Measurements from ENCODE around the gene MRPS14. TPM values are rescaled to one million over a fixed set of nuclear protein-coding genes. Genes with fewer than 3 reads are reported as not detected.

MRPS14 gene
- total RNA-seq, 1 donor from 2014 or later: 20.3 TPM

- Histone ChIP-seq H3K9ac (ENCODE audit: low read length) (no peak overlapping the region), H3K4me3 (ENCODE audit: insufficient read depth, low read depth, low read length) (no peak overlapping the region), H3K79me2 (ENCODE audit: insufficient read depth, low read length) (no peaks in the 10 kb centered on the region), H4K20me1 (ENCODE audit: insufficient read depth, low read length) (no peaks in the 10 kb centered on the region), H3K4me1 (ENCODE audit: insufficient read depth, low read length) (peaks cover 26% of the 10 kb centered on the region), H2AFZ (ENCODE audit: low read depth, low read length) (no peak overlapping the region), H3K4me2 (ENCODE audit: low read length) (no peak overlapping the region), H3K36me3 (ENCODE audit: insufficient read depth, low read length) (no peaks in the 10 kb centered on the region), H3K27me3 (ENCODE audit: insufficient read depth, low read length) (peaks cover 26% of the 10 kb centered on the region), H3K27ac (ENCODE audit: low read depth, low read length) (no peak overlapping the region), H3K9me3 (ENCODE audit: insufficient read depth, low read depth, low read length) (no peaks in the 10 kb centered on the region)
- Mint-ChIP-seq H3K4me3 (ENCODE audit: unreplicated experiment) (peak overlapping the region; percentile 41), H3K27ac (ENCODE audit: unreplicated experiment) (peak overlapping the region; percentile 16), H3K36me3 (ENCODE audit: low read depth, unreplicated experiment) (no peaks in the 10 kb centered on the region), H3K27me3 (ENCODE audit: low read depth, unreplicated experiment) (no peaks in the 10 kb centered on the region), H3K9me3 (ENCODE audit: unreplicated experiment) (no peaks in the 10 kb centered on the region), H3K4me1 (ENCODE audit: low read depth, unreplicated experiment) (peaks cover 66% of the 10 kb centered on the region)
- no peak for DNase-seq (ENCODE audit: low read depth)
- TF ChIP-seq EZH2 (IDR thresholded peaks at IDR 0.05; ENCODE audit: insufficient read depth, low read length) (no peak), CTCF (IDR thresholded peaks at IDR 0.05; ENCODE audit: insufficient read depth, low read depth, low read length) (no peak)
- FAIRE-seq: no peak
These were observed 57.1 kb downstream of the MRPS14 start for GRCh38 chr1:174966008-174966572.

GRCh38 chr1:174965362-174966007, 57.7 kb downstream of the MRPS14 start:
- Histone ChIP-seq H2AFZ (ENCODE audit: low read depth, low read length) (no peak overlapping the region), H3K4me3 (ENCODE audit: insufficient read depth, low read depth, low read length) (no peak overlapping the region), H3K9me3 (ENCODE audit: insufficient read depth, low read depth, low read length) (no peaks in the 10 kb centered on the region), H3K27ac (ENCODE audit: low read depth, low read length) (no peak overlapping the region), H3K79me2 (ENCODE audit: insufficient read depth, low read length) (no peaks in the 10 kb centered on the region), H3K4me1 (ENCODE audit: insufficient read depth, low read length) (peaks cover 26% of the 10 kb centered on the region), H3K36me3 (ENCODE audit: insufficient read depth, low read length) (no peaks in the 10 kb centered on the region), H3K27me3 (ENCODE audit: insufficient read depth, low read length) (peaks cover 26% of the 10 kb centered on the region), H4K20me1 (ENCODE audit: insufficient read depth, low read length) (no peaks in the 10 kb centered on the region), H3K9ac (ENCODE audit: low read length) (no peak overlapping the region), H3K4me2 (ENCODE audit: low read length) (no peak overlapping the region)
- H3K4me1 Mint-ChIP-seq (ENCODE audit: low read depth, unreplicated experiment): peaks cover 65% of the 10 kb centered on the region
- no peak for FAIRE-seq
- H3K4me3 Mint-ChIP-seq (ENCODE audit: unreplicated experiment): peak overlapping the region; percentile 41
- TF ChIP-seq CTCF (IDR thresholded peaks at IDR 0.05; ENCODE audit: insufficient read depth, low read depth, low read length) (no peak), EZH2 (IDR thresholded peaks at IDR 0.05; ENCODE audit: insufficient read depth, low read length) (no peak)
- H3K27me3 Mint-ChIP-seq (ENCODE audit: low read depth, unreplicated experiment): no peaks in the 10 kb centered on the region
- DNase-seq (ENCODE audit: low read depth): no peak
- H3K27ac Mint-ChIP-seq (ENCODE audit: unreplicated experiment): peak overlapping the region; percentile 77
- H3K9me3 Mint-ChIP-seq (ENCODE audit: unreplicated experiment): no peaks in the 10 kb centered on the region
- H3K36me3 Mint-ChIP-seq (ENCODE audit: low read depth, unreplicated experiment): no peaks in the 10 kb centered on the region

GRCh38 chr1:174964972-174965361, 58.3 kb downstream of the MRPS14 start:
- Histone ChIP-seq H3K27me3 (ENCODE audit: insufficient read depth, low read length) (peaks cover 26% of the 10 kb centered on the region), H2AFZ (ENCODE audit: low read depth, low read length) (no peak overlapping the region), H3K4me2 (ENCODE audit: low read length) (no peak overlapping the region), H3K9ac (ENCODE audit: low read length) (no peak overlapping the region), H3K9me3 (ENCODE audit: insufficient read depth, low read depth, low read length) (no peaks in the 10 kb centered on the region), H3K27ac (ENCODE audit: low read depth, low read length) (no peak overlapping the region), H3K4me1 (ENCODE audit: insufficient read depth, low read length) (peaks cover 23% of the 10 kb centered on the region), H3K79me2 (ENCODE audit: insufficient read depth, low read length) (no peaks in the 10 kb centered on the region), H3K36me3 (ENCODE audit: insufficient read depth, low read length) (no peaks in the 10 kb centered on the region), H4K20me1 (ENCODE audit: insufficient read depth, low read length) (no peaks in the 10 kb centered on the region), H3K4me3 (ENCODE audit: insufficient read depth, low read depth, low read length) (no peak overlapping the region)
- FAIRE-seq (no peak), DNase-seq (ENCODE audit: low read depth) (no peak)
- Mint-ChIP-seq H3K4me1 (ENCODE audit: low read depth, unreplicated experiment) (peaks cover 60% of the 10 kb centered on the region), H3K27ac (ENCODE audit: unreplicated experiment) (peak overlapping the region; percentile 77), H3K4me3 (ENCODE audit: unreplicated experiment) (no peak overlapping the region), H3K9me3 (ENCODE audit: unreplicated experiment) (no peaks in the 10 kb centered on the region), H3K27me3 (ENCODE audit: low read depth, unreplicated experiment) (no peaks in the 10 kb centered on the region), H3K36me3 (ENCODE audit: low read depth, unreplicated experiment) (no peaks in the 10 kb centered on the region)
- TF ChIP-seq CTCF (IDR thresholded peaks at IDR 0.05; ENCODE audit: insufficient read depth, low read depth, low read length): no peak
- TF ChIP-seq EZH2 (IDR thresholded peaks at IDR 0.05; ENCODE audit: insufficient read depth, low read length): no peak
